ENCODE data around the gene RNF212. TPM values are rescaled to one million over a fixed set of nuclear protein-coding genes. Genes with fewer than 3 reads are reported as not detected.

The RNF212 gene
- total RNA-seq, 4 donors from 2014 or later = 0.77 to 13.5 (median 5.2) TPM

GRCh38 chr4:1092026-1092982 lies 21.1 kb downstream of the RNF212 start:
- Histone ChIP-seq H3K4me3 (no peak overlapping the region), H3K27me3 (no peaks in the 10 kb centered on the region), H3K9me3 (no peaks in the 10 kb centered on the region), H3K36me3 (no peaks in the 10 kb centered on the region), H3K4me1 (no peaks in the 10 kb centered on the region), H3K27ac (no peak overlapping the region)
- TF ChIP-seq POLR2A (IDR thresholded peaks at IDR 0.05) = no peak
- no peak for TF ChIP-seq CTCF (IDR thresholded peaks at IDR 0.05)
- intact Hi-C loops (cut with DNase I; ENCODE audit: low total_unique reads) = no loop called here
- no peak for DNase-seq

- Histone ChIP-seq H3K9me3 (no peaks in the 10 kb centered on the region), H3K4me3 (no peak overlapping the region), H3K36me3 (no peaks in the 10 kb centered on the region), H3K27ac (no peak overlapping the region), H3K4me1 (no peaks in the 10 kb centered on the region), H3K27me3 (no peaks in the 10 kb centered on the region)
- intact Hi-C loops (cut with DNase I; ENCODE audit: low total_unique reads) = no loop called here
- TF ChIP-seq POLR2A (IDR thresholded peaks at IDR 0.05) (no peak), CTCF (IDR thresholded peaks at IDR 0.05) (no peak)
- DNase-seq = no peak
These were observed 21.8 kb downstream of the RNF212 start for GRCh38 chr4:1091561-1091995.

GRCh38 chr4:1090465-1091440 lies 22.6 kb downstream of the RNF212 start:
- DNase-seq = no peak
- Histone ChIP-seq H3K27me3 (no peaks in the 10 kb centered on the region), H3K4me3 (no peak overlapping the region), H3K9me3 (no peaks in the 10 kb centered on the region), H3K27ac (no peak overlapping the region), H3K36me3 (no peaks in the 10 kb centered on the region), H3K4me1 (no peaks in the 10 kb centered on the region)
- TF ChIP-seq CTCF (IDR thresholded peaks at IDR 0.05) (no peak), POLR2A (IDR thresholded peaks at IDR 0.05) (no peak)
- intact Hi-C loops (cut with DNase I; ENCODE audit: low total_unique reads) = no loop called here

GRCh38 chr4:1090036-1090435 lies 23.3 kb downstream of the RNF212 start:
- Histone ChIP-seq H3K27me3 (no peaks in the 10 kb centered on the region), H3K36me3 (no peaks in the 10 kb centered on the region), H3K4me1 (no peaks in the 10 kb centered on the region), H3K27ac (no peak overlapping the region), H3K4me3 (no peak overlapping the region), H3K9me3 (no peaks in the 10 kb centered on the region)
- TF ChIP-seq CTCF (IDR thresholded peaks at IDR 0.05) (no peak), POLR2A (IDR thresholded peaks at IDR 0.05) (no peak)
- intact Hi-C loops (cut with DNase I; ENCODE audit: low total_unique reads) = no loop called here
- DNase-seq = no peak

Data from uterus (tissue), 4 donors.